OCI-LY1 (cell line): ENCODE data around the gene CPLX1.

ENCODE experiments used
- EZH2 ChIP-seq: fragments of 200-600 bp; sonication (generic), shearing (Covaris generic); IDR thresholded peaks from 2 replicates; pipeline ENCODE4 v1.8.0; 2017; ENCODE audit warnings: borderline replicate concordance, mixed run types, mild to moderate bottlenecking, antibody characterized with exemption, low read length, moderate library complexity, mixed read lengths
- TF ChIP-seq, protein P1 (sequence below): fragments of 200-600 bp; sonication (generic), shearing (Covaris generic); IDR thresholded peaks from 2 replicates; pipeline ENCODE4 v1.5.1; 2017; ENCODE audit warnings: mild to moderate bottlenecking, antibody characterized with exemption, low read length, moderate library complexity, mixed read lengths

DNA sequence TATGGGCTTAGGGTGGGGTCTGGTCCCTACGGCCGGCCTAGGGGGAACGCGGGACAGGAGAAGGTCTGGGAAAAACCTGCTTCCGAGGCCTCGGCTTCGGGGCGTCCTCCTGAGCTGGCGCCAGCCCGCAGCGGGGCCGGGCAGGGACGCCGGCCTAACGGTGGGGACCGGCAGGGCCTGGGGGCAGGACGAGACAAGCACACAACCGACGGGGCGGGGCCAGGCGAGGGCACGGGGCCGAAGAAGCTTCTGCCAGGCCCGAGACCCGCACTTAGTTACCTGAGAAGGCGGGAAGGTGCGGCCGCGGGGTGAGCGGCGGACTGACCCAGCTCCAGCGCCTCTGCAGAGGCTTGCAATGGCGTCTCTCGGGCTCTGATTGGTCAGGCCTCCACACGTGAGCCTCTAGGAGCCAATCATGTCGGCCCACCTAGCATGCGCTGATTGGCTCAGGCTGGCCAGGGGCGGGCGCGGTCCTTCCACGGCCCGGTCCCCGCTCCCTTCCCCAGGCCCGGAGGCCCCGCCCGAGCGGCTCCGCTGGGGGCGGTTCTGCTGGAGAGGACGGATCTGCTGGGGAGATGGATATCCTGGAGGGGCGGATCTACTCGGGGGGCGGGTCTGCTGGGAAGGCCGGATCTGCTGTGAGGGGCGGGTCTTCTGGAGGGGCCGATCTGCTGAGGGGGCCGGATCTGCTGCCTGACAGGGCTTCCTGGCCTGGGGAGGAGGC, 44.3 kb downstream of the CPLX1 start:
- TF ChIP-seq, protein P1, sequence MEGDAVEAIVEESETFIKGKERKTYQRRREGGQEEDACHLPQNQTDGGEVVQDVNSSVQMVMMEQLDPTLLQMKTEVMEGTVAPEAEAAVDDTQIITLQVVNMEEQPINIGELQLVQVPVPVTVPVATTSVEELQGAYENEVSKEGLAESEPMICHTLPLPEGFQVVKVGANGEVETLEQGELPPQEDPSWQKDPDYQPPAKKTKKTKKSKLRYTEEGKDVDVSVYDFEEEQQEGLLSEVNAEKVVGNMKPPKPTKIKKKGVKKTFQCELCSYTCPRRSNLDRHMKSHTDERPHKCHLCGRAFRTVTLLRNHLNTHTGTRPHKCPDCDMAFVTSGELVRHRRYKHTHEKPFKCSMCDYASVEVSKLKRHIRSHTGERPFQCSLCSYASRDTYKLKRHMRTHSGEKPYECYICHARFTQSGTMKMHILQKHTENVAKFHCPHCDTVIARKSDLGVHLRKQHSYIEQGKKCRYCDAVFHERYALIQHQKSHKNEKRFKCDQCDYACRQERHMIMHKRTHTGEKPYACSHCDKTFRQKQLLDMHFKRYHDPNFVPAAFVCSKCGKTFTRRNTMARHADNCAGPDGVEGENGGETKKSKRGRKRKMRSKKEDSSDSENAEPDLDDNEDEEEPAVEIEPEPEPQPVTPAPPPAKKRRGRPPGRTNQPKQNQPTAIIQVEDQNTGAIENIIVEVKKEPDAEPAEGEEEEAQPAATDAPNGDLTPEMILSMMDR = no peak
- TF ChIP-seq EZH2 = no peak
